HUES6 (cell line): ENCODE measurements around the gene SATB2.

ENCODE experiments used
- H3K27ac ChIP-seq: 2 replicates; pipeline ENCODE4 v1.7.0; 2013; ENCODE audit warnings: low read depth, mild to moderate bottlenecking, low read length, inconsistent platforms
- H3K27me3 ChIP-seq: 2 replicates; pipeline ENCODE4 v1.6.1; 2013; ENCODE audit warnings: low read length; ENCODE audit not compliant: control insufficient read depth, insufficient read depth
- H3K36me3 ChIP-seq: 2 replicates; pipeline ENCODE4 v1.6.1; 2013; ENCODE audit warnings: low read length; ENCODE audit not compliant: control insufficient read depth, insufficient read depth
- H3K4me1 ChIP-seq: 2 replicates; pipeline ENCODE4 v1.6.1; 2013; ENCODE audit warnings: low read length; ENCODE audit not compliant: control insufficient read depth, insufficient read depth
- H3K4me3 ChIP-seq: 2 replicates; pipeline ENCODE4 v1.5.1; 2013; ENCODE audit warnings: low read depth, low read length
- H3K9ac ChIP-seq: one replicate; pipeline ENCODE4 v1.6.1; 2013; ENCODE audit warnings: mild to moderate bottlenecking, low read length
- H3K9me3 ChIP-seq: 2 replicates; pipeline ENCODE4 v1.6.1; 2013; ENCODE audit warnings: low read depth, low read length; ENCODE audit not compliant: control insufficient read depth, insufficient read depth

SATB2 gene

GRCh38 chr2:199302851-199303250 lies 154.9 kb downstream of the SATB2 start:
- Histone ChIP-seq H3K27ac (no peak overlapping the region), H3K9ac (no peak overlapping the region), H3K27me3 (no peaks in the 10 kb centered on the region), H3K4me1 (peaks cover 3% of the 10 kb centered on the region; the same call in 1 of the 2 replicates), H3K9me3 (no peaks in the 10 kb centered on the region), H3K36me3 (peaks cover 12% of the 10 kb centered on the region), H3K4me3 (no peak overlapping the region)

- H3K27me3 ChIP-seq, result no peaks in the 10 kb centered on the region
- H3K9ac ChIP-seq, result no peak overlapping the region
- H3K4me1 ChIP-seq, result no peaks in the 10 kb centered on the region
- no peak overlapping the region for H3K4me3 ChIP-seq
- peaks cover 5% of the 10 kb centered on the region; the same call in 1 of the 2 replicates for H3K36me3 ChIP-seq
- no peak overlapping the region for H3K27ac ChIP-seq
- H3K9me3 ChIP-seq, result peaks cover 8% of the 10 kb centered on the region; the same call in 1 of the 2 replicates
These were observed 169.3 kb downstream of the SATB2 start for GRCh38 chr2:199288424-199288823.

GRCh38 chr2:199282309-199282708 lies 175.4 kb downstream of the SATB2 start:
- no peaks in the 10 kb centered on the region for H3K27me3 ChIP-seq
- H3K4me1 ChIP-seq, result 0 out of 2 replicates have a peak, but pooled peaks cover 3% of the 10 kb centered on the region
- no peak overlapping the region for H3K4me3 ChIP-seq
- H3K36me3 ChIP-seq, result peaks cover 8% of the 10 kb centered on the region; the same call in 1 of the 2 replicates
- H3K27ac ChIP-seq, result no peak overlapping the region
- peaks cover 10% of the 10 kb centered on the region; the same call in 1 of the 2 replicates for H3K9me3 ChIP-seq
- no peak overlapping the region for H3K9ac ChIP-seq

GRCh38 chr2:199279146-199279545 lies 178.6 kb downstream of the SATB2 start:
- no peak overlapping the region for H3K27ac ChIP-seq
- H3K9ac ChIP-seq, result no peak overlapping the region
- H3K9me3 ChIP-seq, result peaks cover 7% of the 10 kb centered on the region; the same call in 1 of the 2 replicates
- H3K27me3 ChIP-seq, result no peaks in the 10 kb centered on the region
- 0 out of 2 replicates have a peak, but pooled peaks cover 3% of the 10 kb centered on the region for H3K4me1 ChIP-seq
- no peak overlapping the region for H3K4me3 ChIP-seq
- H3K36me3 ChIP-seq, result peaks cover 8% of the 10 kb centered on the region; the same call in 1 of the 2 replicates

- H3K4me3 ChIP-seq, result no peak overlapping the region
- no peak overlapping the region for H3K9ac ChIP-seq
- H3K27ac ChIP-seq, result no peak overlapping the region
- 0 out of 2 replicates have a peak, but pooled peaks cover 3% of the 10 kb centered on the region for H3K36me3 ChIP-seq
- 0 out of 2 replicates have a peak, but pooled peaks cover 3% of the 10 kb centered on the region for H3K4me1 ChIP-seq
- no peaks in the 10 kb centered on the region; the same call in 1 of the 2 replicates for H3K9me3 ChIP-seq
- H3K27me3 ChIP-seq, result no peaks in the 10 kb centered on the region
These were observed 179.6 kb downstream of the SATB2 start for GRCh38 chr2:199278099-199278498.

- H3K36me3 ChIP-seq, result peaks cover 2% of the 10 kb centered on the region; the same call in 1 of the 2 replicates
- no peak overlapping the region for H3K4me3 ChIP-seq
- no peaks in the 10 kb centered on the region for H3K27me3 ChIP-seq
- H3K4me1 ChIP-seq, result peaks cover 18% of the 10 kb centered on the region
- no peak overlapping the region for H3K27ac ChIP-seq
- H3K9me3 ChIP-seq, result no peaks in the 10 kb centered on the region
- H3K9ac ChIP-seq, result no peak overlapping the region
These were observed 184.7 kb downstream of the SATB2 start for GRCh38 chr2:199273042-199273511.

GRCh38 chr2:199261936-199262335 lies 195.8 kb downstream of the SATB2 start:
- no peak overlapping the region for H3K4me3 ChIP-seq
- no peaks in the 10 kb centered on the region for H3K36me3 ChIP-seq
- no peaks in the 10 kb centered on the region for H3K4me1 ChIP-seq
- H3K9me3 ChIP-seq, result peaks cover 16% of the 10 kb centered on the region
- H3K27ac ChIP-seq, result no peak overlapping the region
- H3K27me3 ChIP-seq, result no peaks in the 10 kb centered on the region
- H3K9ac ChIP-seq, result no peak overlapping the region

- Histone ChIP-seq H3K4me1 (no peaks in the 10 kb centered on the region), H3K27ac (no peak overlapping the region)
These were observed 196.5 kb downstream of the SATB2 start for GRCh38 chr2:199261239-199261638.

GRCh38 chr2:199259671-199260070 lies 198.1 kb downstream of the SATB2 start:
- peaks cover 16% of the 10 kb centered on the region for H3K9me3 ChIP-seq
- H3K9ac ChIP-seq, result no peak overlapping the region
- H3K4me3 ChIP-seq, result no peak overlapping the region
- H3K4me1 ChIP-seq, result no peaks in the 10 kb centered on the region
- no peak overlapping the region for H3K27ac ChIP-seq
- no peaks in the 10 kb centered on the region for H3K36me3 ChIP-seq
- no peaks in the 10 kb centered on the region for H3K27me3 ChIP-seq

More at GRCh38 chr2:199261239-199261638, 196.5 kb downstream of the SATB2 start:
- no peaks in the 10 kb centered on the region for H3K36me3 ChIP-seq
- peaks cover 16% of the 10 kb centered on the region for H3K9me3 ChIP-seq
- H3K4me3 ChIP-seq, result no peak overlapping the region
- H3K9ac ChIP-seq, result no peak overlapping the region
- no peaks in the 10 kb centered on the region for H3K27me3 ChIP-seq

GRCh38 chr2:199258291-199258690 lies 199.4 kb downstream of the SATB2 start:
- no peaks in the 10 kb centered on the region for H3K27me3 ChIP-seq
- H3K9ac ChIP-seq, result no peak overlapping the region
- H3K4me1 ChIP-seq, result no peaks in the 10 kb centered on the region
- peaks cover 10% of the 10 kb centered on the region for H3K9me3 ChIP-seq
- no peak overlapping the region for H3K4me3 ChIP-seq
- no peak overlapping the region for H3K27ac ChIP-seq
- H3K36me3 ChIP-seq, result no peaks in the 10 kb centered on the region

- no peak overlapping the region for H3K4me3 ChIP-seq
- no peak overlapping the region for H3K9ac ChIP-seq
- H3K4me1 ChIP-seq, result no peaks in the 10 kb centered on the region
- no peak overlapping the region for H3K27ac ChIP-seq
- H3K9me3 ChIP-seq, result peaks cover 6% of the 10 kb centered on the region
- H3K36me3 ChIP-seq, result no peaks in the 10 kb centered on the region
- no peaks in the 10 kb centered on the region for H3K27me3 ChIP-seq
These were observed 200.2 kb downstream of the SATB2 start for GRCh38 chr2:199257261-199258224.
